ENCODE measurements around the gene CPEB4. TPM values are rescaled to one million over a fixed set of nuclear protein-coding genes. Genes with fewer than 3 reads are reported as not detected.
A peak's percentile ranks its signal among the peaks of the same experiment; 100 is the strongest.

Gene CPEB4
- total and polyA plus RNA-seq, 7 donors: 6.0 to 66.2 (median 27.8) TPM

- 22 to 71% methylated on average over 3 of the region's 3 CpGs for WGBS, 2 donors
- Histone ChIP-seq H3K36me3 (no peaks in the 10 kb centered on the region), H3K4me3 (no peak overlapping the region), H3K9me3 (no peaks in the 10 kb centered on the region), H3K27me3 (no peaks in the 10 kb centered on the region), H3K27ac (peak overlapping the region; percentile 85 to 91 (median 88)), H3K4me1 (peaks cover 0 to 83% (median 65%) of the 10 kb centered on the region in 4 donors)
- no peak for DNase-seq
- no peak for TF ChIP-seq CTCF (IDR thresholded peaks at IDR 0.05)
- intact Hi-C loops (cut with DNase I): no loop called here
These were observed 32.0 kb downstream of the CPEB4 start for GRCh38 chr5:173920024-173920753.

GRCh38 chr5:173920866-173921555 is 32.9 kb downstream of the CPEB4 start:
- H3K27me3 ChIP-seq: no peaks in the 10 kb centered on the region
- no peaks in the 10 kb centered on the region for H3K36me3 ChIP-seq
- intact Hi-C loops (cut with DNase I): no loop called here
- no peaks in the 10 kb centered on the region for H3K9me3 ChIP-seq
- peak overlapping the region; percentile 85 to 91 (median 88) for H3K27ac ChIP-seq
- H3K4me1 ChIP-seq: peaks cover 0 to 86% (median 71%) of the 10 kb centered on the region in 4 donors
- no peak overlapping the region for H3K4me3 ChIP-seq
- no peak for DNase-seq
- WGBS, 2 donors: 42 to 73% methylated on average over 3 of the region's 3 CpGs
- no peak for TF ChIP-seq POLR2AphosphoS5 (IDR thresholded peaks at IDR 0.05)
- TF ChIP-seq EP300 (IDR thresholded peaks at IDR 0.05): no peak
- TF ChIP-seq POLR2A (IDR thresholded peaks at IDR 0.05): no peak
- TF ChIP-seq CTCF (IDR thresholded peaks at IDR 0.05): no peak

GRCh38 chr5:173922527-173922926 is 34.4 kb downstream of the CPEB4 start:
- Histone ChIP-seq H3K4me1 (peaks cover 0 to 90% (median 77%) of the 10 kb centered on the region in 4 donors), H3K36me3 (no peaks in the 10 kb centered on the region), H3K27me3 (no peaks in the 10 kb centered on the region), H3K4me3 (no peak overlapping the region), H3K9me3 (no peaks in the 10 kb centered on the region), H3K27ac (peak overlapping the region; percentile 63 to 91 (median 87))
- no peak for TF ChIP-seq CTCF (IDR thresholded peaks at IDR 0.05)
- TF ChIP-seq EP300 (IDR thresholded peaks at IDR 0.05): no peak
- no peak for TF ChIP-seq POLR2A (IDR thresholded peaks at IDR 0.05)
- no peak for TF ChIP-seq POLR2AphosphoS5 (IDR thresholded peaks at IDR 0.05)
- no peak for DNase-seq
- 96 to 98% methylated on average over 2 of the region's 2 CpGs for WGBS, 2 donors
- intact Hi-C loops (cut with DNase I): no loop called here

- WGBS, 2 donors: 73 to 88% methylated on average over 3 of the region's 3 CpGs
- TF ChIP-seq CTCF (IDR thresholded peaks at IDR 0.05) (no peak), POLR2AphosphoS5 (IDR thresholded peaks at IDR 0.05) (peak; percentile 8 to 84 (median 46)), EP300 (IDR thresholded peaks at IDR 0.05) (peak in 2 of 4 donors; percentile 59 to 89)
These were observed 35.3 kb downstream of the CPEB4 start for GRCh38 chr5:173923218-173924095.

More at GRCh38 chr5:173923218-173924095, 35.3 kb downstream of the CPEB4 start:
- intact Hi-C loops (cut with DNase I): no loop called here
- H3K4me3 ChIP-seq: no peak overlapping the region
- peaks cover 0 to 90% (median 76%) of the 10 kb centered on the region in 4 donors for H3K4me1 ChIP-seq
- DNase-seq: no peak
- H3K9me3 ChIP-seq: no peaks in the 10 kb centered on the region
- H3K27me3 ChIP-seq: no peaks in the 10 kb centered on the region
- peak overlapping the region; percentile 63 to 91 (median 87) for H3K27ac ChIP-seq
- H3K36me3 ChIP-seq: no peaks in the 10 kb centered on the region
